GM12892 (cell line): ENCODE measurements around the gene HSD11B2.

Experiments used
- DNase-seq: peaks from one replicate; pipeline ENCODE4 v3.0.0; 2011; ENCODE audit not compliant: insufficient read length
- FAIRE-seq: peaks from 2 replicates; lab custom pipeline; 2011; peaks lifted over from hg19 to GRCh38; lab: Jason Lieb, UNC
- POLR2A ChIP-seq: IDR thresholded peaks from 2 replicates; pipeline ENCODE4 v1.6.1; 2011; ENCODE audit warnings: low read depth, low read length, control low read depth
- POLR2AphosphoS5 ChIP-seq: IDR thresholded peaks from 2 replicates; pipeline ENCODE4 v1.6.1; 2011; ENCODE audit warnings: low read depth, low read length, control low read depth
- TAF1 ChIP-seq: IDR thresholded peaks from 2 replicates; pipeline ENCODE4 v1.6.1; 2011; ENCODE audit warnings: low read depth, mild to moderate bottlenecking, control low read depth, low read length, borderline replicate concordance

The HSD11B2 gene

DNA sequence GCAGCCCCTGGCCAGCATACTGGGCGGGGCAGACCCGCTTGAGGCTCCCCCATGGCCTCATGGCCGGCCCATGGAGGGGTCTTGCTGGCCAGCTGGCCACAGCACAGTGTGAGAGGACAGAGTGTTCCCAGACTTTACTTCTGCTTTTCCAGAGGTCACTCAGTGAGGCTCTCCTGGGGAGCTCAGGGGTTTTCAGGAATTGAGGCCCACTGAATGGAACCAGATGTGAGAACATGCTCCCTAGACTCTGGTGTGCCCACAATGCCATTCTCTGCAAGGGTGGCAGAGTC is 28.9 kb downstream of the HSD11B2 start:
- FAIRE-seq (no peak), DNase-seq (no peak)
- TF ChIP-seq POLR2A (no peak), POLR2AphosphoS5 (no peak)

GRCh38 chr16:67460168-67460567 is 29.2 kb downstream of the HSD11B2 start:
- TF ChIP-seq POLR2AphosphoS5 (no peak), TAF1 (no peak), POLR2A (no peak)
- DNase-seq (no peak), FAIRE-seq (no peak)

GRCh38 chr16:67460961-67461360 is 30.0 kb downstream of the HSD11B2 start:
- no peak for FAIRE-seq
- no peak for TF ChIP-seq POLR2A
- no peak for TF ChIP-seq POLR2AphosphoS5
- no peak for TF ChIP-seq TAF1

DNA sequence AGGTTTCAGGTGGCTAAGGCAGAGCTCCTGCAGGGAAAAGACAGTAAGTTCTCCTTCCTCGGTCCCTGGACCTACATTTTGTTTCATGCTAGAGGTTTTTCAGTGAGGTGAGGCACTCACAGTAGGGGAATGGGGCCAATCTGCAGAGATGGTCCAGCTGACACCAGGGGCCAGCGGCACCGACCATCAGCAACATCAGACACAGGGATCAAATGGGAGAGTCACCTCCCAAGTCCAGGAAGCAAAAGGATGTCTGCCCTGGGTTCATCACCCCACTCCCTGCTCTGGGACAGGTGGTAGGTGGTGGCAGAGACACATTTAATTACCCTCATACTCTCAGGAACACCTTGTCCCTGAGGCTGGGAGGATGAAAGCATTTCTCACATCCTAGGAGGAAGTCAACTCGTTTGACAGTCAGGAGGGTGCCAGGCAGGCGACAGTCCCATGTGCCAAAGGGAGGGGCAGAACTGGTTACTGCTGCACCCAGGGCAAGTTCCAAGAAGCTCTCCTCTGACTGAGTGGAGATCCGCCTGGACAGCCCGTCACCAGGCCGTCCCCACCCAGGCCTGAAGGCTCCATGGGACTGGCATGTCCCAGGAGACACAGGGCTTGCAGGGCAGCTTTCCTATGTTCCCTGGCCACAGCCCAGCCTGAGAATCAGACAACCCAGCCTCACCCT is 30.8 kb downstream of the HSD11B2 start:
- no peak for DNase-seq
- no peak for FAIRE-seq
- TF ChIP-seq POLR2AphosphoS5 (no peak), POLR2A (no peak), TAF1 (no peak)

More at GRCh38 chr16:67460961-67461360, 30.0 kb downstream of the HSD11B2 start:
- DNase-seq: no peak

GRCh38 chr16:67462279-67462655 is 31.3 kb downstream of the HSD11B2 start:
- DNase-seq: no peak
- no peak for TF ChIP-seq POLR2AphosphoS5
- TF ChIP-seq POLR2A: no peak
- no peak for TF ChIP-seq TAF1
- no peak for FAIRE-seq

DNA sequence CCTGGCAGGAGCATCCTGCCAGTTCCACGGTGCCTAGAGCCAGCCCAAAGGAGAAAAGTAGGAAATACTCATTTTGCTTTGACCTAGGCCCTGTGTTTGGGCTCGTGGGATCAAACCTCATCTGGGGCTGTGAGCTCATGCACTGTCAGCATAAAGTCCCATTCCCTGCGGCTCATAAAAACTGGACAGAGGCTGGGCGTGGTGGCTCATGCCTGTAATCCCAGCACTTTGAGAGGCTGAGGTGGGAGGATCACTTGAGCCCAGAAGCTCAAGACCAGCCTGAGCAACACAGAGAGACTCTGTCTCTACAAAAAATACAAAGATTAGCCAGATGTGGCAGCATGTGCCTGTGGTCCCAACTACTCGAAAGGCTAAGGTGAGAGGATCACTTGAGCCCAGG is 32.1 kb downstream of the HSD11B2 start:
- DNase-seq (no peak), FAIRE-seq (no peak)
- no peak for TF ChIP-seq TAF1

DNA sequence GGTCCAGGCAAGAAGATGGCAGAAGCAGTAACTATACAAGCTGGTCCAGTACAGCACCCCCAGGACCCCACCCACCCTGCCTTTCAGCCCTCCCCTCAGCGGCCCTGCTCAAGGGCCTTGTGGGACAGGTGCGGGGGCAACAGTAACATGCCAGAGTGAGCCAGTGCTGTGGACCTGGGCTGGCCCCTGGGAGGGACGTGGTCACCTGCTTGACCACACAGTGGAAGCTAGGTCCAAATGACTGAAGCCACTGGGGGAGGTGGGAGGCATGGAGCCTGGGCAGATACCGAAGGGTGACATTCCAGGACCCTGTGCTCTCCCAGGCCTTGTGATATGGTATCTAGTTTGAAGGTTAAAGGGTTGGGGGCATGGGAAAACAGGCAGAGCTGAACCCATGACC is 32.8 kb downstream of the HSD11B2 start:
- DNase-seq: no peak
- no peak for TF ChIP-seq POLR2AphosphoS5
- no peak for TF ChIP-seq TAF1
- FAIRE-seq: no peak

DNA sequence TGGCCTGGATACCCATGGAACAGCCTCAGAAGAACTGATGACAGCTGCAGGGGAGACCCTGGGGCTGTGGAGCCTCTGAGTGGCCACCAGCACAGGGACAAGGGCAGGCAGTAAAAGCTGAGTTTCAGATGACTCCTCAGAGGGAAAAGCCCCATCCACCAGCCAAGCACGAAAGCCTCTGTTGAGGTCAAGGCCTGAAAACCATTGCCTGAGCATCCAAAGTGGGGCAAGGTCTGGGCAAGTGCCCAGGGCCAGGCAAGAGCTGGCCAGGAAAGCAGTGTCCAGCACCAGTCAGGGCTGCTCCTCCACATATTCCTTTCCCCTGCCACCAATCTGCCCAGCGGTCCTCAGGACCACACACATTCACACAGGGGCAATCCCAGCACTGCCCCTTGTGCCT is 33.6 kb downstream of the HSD11B2 start:
- DNase-seq (no peak), FAIRE-seq (no peak)
- TF ChIP-seq POLR2A: no peak
- no peak for TF ChIP-seq TAF1
- TF ChIP-seq POLR2AphosphoS5: no peak

DNA sequence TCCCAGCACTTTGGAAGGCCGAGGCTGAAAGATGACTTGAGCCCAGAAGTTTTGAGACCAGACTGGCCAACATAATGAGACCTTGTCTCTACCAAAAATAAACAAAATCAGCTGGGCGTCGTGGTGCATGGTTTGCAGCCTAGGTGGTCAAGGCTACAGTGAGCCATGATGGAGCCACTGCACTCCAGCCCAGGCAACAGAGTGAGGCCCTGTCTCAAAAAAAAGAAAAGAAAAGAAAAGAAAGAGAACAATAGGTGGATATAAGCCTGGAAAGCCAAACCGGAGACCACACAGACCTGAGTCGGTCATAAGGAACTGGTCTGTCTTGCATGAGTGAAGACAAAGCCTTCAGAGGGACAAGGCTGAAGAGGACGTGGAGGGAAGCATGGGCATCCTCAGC is 35.7 kb downstream of the HSD11B2 start:
- FAIRE-seq: no peak
- TF ChIP-seq TAF1 (no peak), POLR2AphosphoS5 (no peak), POLR2A (no peak)
- DNase-seq: no peak

- TF ChIP-seq POLR2AphosphoS5 (no peak), TAF1 (no peak), POLR2A (no peak)
- DNase-seq (no peak), FAIRE-seq (no peak)
Measured at GRCh38 chr16:67468731-67469130, 37.8 kb downstream of the HSD11B2 start.

- FAIRE-seq: no peak
- no peak for DNase-seq
- no peak for TF ChIP-seq TAF1
- no peak for TF ChIP-seq POLR2A
- TF ChIP-seq POLR2AphosphoS5: no peak
Measured at GRCh38 chr16:67470359-67470758, 39.4 kb downstream of the HSD11B2 start.

GRCh38 chr16:67471758-67472384 is 41.0 kb downstream of the HSD11B2 start:
- no peak for DNase-seq
- TF ChIP-seq POLR2A: no peak
- no peak for TF ChIP-seq POLR2AphosphoS5
- no peak for TF ChIP-seq TAF1
- no peak for FAIRE-seq

- FAIRE-seq: no peak
- TF ChIP-seq TAF1: no peak
- TF ChIP-seq POLR2AphosphoS5: no peak
- TF ChIP-seq POLR2A: no peak
- DNase-seq: no peak
Measured at GRCh38 chr16:67474551-67475455, 43.9 kb downstream of the HSD11B2 start.
